AG04450 (cell line): ENCODE data around the gene TTC9C. TPM values are rescaled to one million over a fixed set of nuclear protein-coding genes. Genes with fewer than 3 reads are reported as not detected.
"Not testable (repeated sequence)": the region's sequence is repeated elsewhere in the genome, so short reads cannot be mapped to it uniquely, and the experiment has no call there.

ENCODE experiments used
- CTCF ChIA-PET: fragments of 300-600, 350-600 bp; formaldehyde crosslinking; extraction: SDS; loops from one replicate; lab custom pipeline; 2022; ENCODE audit warnings: antibody characterized with exemption, inconsistent platforms; lab: Charles Lee
- POLR2A ChIA-PET: fragments of 350-600 bp; formaldehyde crosslinking; extraction: SDS; loops from one replicate; lab custom pipeline; 2021; ENCODE audit warnings: antibody characterized with exemption, inconsistent platforms; lab: Yijun Ruan, JAX
- DNase-seq: peaks from one replicate; pipeline ENCODE4 v3.0.0-alpha.2; 2011; ENCODE audit warnings: low read depth, low spot score
- H3K27ac ChIP-seq: one replicate; pipeline ENCODE4 v1.5.1; 2012; ENCODE audit warnings: low read depth, low read length, control low read depth
- H3K27me3 ChIP-seq: one replicate; pipeline ENCODE4 v1.6.0; 2012; ENCODE audit warnings: low read length; ENCODE audit not compliant: control insufficient read depth, insufficient read depth
- H3K4me3 ChIP-seq: 2 replicates; pipeline ENCODE4 v1.5.1; 2011; ENCODE audit warnings: mild to moderate bottlenecking, low read depth, low read length, control low read depth
- H3K9me3 ChIP-seq: 2 replicates; pipeline ENCODE4 v1.5.1; 2012; ENCODE audit warnings: low read length; ENCODE audit not compliant: control insufficient read depth, insufficient read depth
- CTCF ChIP-seq: IDR thresholded peaks from 2 replicates; pipeline ENCODE4 v1.5.1; 2011; ENCODE audit warnings: low read depth, low read length, control low read depth, inconsistent platforms
- polyA plus RNA-seq: library from polyadenylated mRNA; depleted of rRNA; stranded (reverse); fragments of >200 nt; gene quantifications from 2 replicates; pipeline ENCODE4 v1.2.3, GENCODE V29; 2011

The TTC9C gene
- polyA plus RNA-seq, 1 experiment, result 32.5 TPM

DNA sequence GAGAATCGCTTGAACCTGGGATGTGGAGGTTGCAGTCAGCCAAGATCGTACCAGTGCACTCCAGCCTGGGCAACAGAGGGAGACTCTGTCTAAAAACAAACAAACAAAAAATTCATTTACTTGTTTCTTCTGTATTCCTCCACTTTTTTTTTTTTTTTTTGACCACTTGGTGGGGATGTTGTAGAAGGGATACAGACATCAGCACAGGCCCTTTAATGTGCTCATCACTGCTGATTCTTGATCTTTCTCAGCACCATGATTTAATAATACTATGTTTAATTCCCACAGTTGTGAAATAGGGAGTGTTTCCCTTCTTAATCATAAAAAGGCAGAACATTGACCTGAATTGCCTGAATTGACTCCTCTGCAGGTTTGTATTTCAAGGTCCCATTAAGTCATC lies 4.5 kb downstream of the TTC9C start:
- ChIA-PET POLR2A (no interaction called here), CTCF (no interaction called here)
- H3K9me3 ChIP-seq, result no peaks in the 10 kb centered on the region

DNA sequence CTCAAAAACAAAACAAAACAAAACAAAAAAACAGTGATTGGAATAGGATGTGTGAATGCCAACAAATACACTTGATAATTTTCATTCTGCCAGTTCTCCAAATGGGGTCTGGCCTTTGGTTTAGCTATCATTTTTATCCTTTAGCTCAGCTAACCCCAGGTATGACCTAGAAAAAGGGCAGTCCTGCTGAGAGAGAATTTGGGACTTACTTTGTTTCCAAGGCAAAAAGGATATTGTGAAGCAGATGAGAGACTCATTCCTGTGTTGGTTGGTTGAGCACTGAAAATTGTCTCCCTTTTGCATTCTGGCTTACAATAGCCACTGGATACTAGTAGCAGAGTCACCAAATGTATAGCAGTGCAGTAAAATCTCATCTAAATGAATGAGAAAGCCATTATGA lies 8.9 kb downstream of the TTC9C start:
- Histone ChIP-seq H3K9me3 (no peaks in the 10 kb centered on the region), H3K27ac (no peak overlapping the region), H3K27me3 (no peaks in the 10 kb centered on the region), H3K4me3 (no peak overlapping the region)
- no peak for TF ChIP-seq CTCF
- ChIA-PET POLR2A (interaction anchor here (1.2 kb wide), 1 partner anchor 56 kb away, joined by 5 read pairs; no protein-coding TSS in a partner anchor), CTCF (interaction anchor here (0.6 kb wide), 1 partner anchor 34 kb away, joined by 3 read pairs; the partner anchor contains the start of gene TAF6L)
- DNase-seq, result no peak

More for the DNA sequence above, 4.5 kb downstream of the TTC9C start:
- DNase-seq, result no peak
- H3K4me3 ChIP-seq, result no peak overlapping the region
- TF ChIP-seq CTCF, result 0 out of 2 replicates have a peak, but pooled peaks have one; percentile 14
- no peak overlapping the region for H3K27ac ChIP-seq
- no peaks in the 10 kb centered on the region for H3K27me3 ChIP-seq

GRCh38 chr11:62747475-62748160 lies 19.3 kb downstream of the TTC9C start:
- CTCF ChIA-PET, result no interaction called here
- DNase-seq, result no peak
- Histone ChIP-seq H3K27ac (no peak overlapping the region), H3K9me3 (no peaks in the 10 kb centered on the region), H3K4me3 (no peak overlapping the region), H3K27me3 (no peaks in the 10 kb centered on the region)
- POLR2A ChIA-PET, result interaction anchor here (0.6 to 1.4 kb wide), 2 partner anchors 14 to 134 kb away, joined by 3 to 4 read pairs; partner anchors contain the start of gene POLR2G
- TF ChIP-seq CTCF, result no peak

- H3K27me3 ChIP-seq, H3K9me3 ChIP-seq, H3K27ac ChIP-seq, DNase-seq, H3K4me3 ChIP-seq: not testable (repeated sequence)
- POLR2A ChIA-PET, result interaction anchor here (1.0 kb wide), 1 partner anchor 84 kb away, joined by 3 read pairs; no protein-coding TSS in a partner anchor
- CTCF ChIA-PET, result interaction anchor here (0.6 to 1.2 kb wide), 2 partner anchors 27 to 37 kb away, joined by 3 to 10 read pairs; no protein-coding TSS in a partner anchor
Measured at GRCh38 chr11:62749931-62750330, 21.6 kb downstream of the TTC9C start.

DNA sequence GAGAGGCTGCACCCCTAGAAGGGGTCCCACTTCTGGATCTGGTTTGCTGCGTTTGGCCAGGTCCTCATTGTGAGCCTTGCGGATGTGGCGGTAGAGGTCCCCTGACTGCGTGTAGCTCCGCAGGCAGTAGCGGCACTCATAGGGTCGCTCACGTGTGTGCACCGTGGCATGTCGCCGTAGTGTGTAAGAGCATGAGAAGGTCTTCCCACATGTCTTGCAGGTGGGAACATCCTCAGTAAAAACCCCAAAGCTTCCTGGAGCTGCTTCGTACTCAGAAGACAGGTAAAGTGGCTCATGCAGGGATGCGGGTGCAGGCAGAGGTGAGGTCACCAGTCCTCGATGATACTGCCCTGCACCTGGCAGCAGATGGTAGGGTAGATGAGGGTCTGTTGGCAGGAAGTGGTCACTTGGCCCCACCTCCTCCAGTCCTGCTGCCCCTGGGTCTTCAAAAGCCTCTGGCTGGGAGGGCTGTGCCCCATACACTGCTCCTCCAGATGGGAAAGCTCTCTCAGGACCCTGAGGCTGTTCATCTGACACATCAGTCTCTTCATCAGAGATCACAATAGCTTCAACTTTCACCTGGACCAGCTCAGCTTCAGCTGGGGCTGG lies 24.0 kb downstream of the TTC9C start:
- DNase-seq, result no peak
- Histone ChIP-seq H3K4me3 (no peak overlapping the region), H3K27me3 (no peaks in the 10 kb centered on the region), H3K9me3 (no peaks in the 10 kb centered on the region), H3K27ac (no peak overlapping the region)
- CTCF ChIA-PET, result interaction anchor here (3.3 kb wide), 1 partner anchor 34 kb away, joined by 14 read pairs; no protein-coding TSS in a partner anchor
- TF ChIP-seq CTCF, result no peak
- POLR2A ChIA-PET, result interaction anchor here (1.0 kb wide), 1 partner anchor 12 kb away, joined by 8 read pairs; no protein-coding TSS in a partner anchor
